Effector CD8-positive, alpha-beta T cell (primary cell): Measurements from ENCODE around the gene BMP4.

Experiments
- DNase-seq: peaks from one replicate; lab custom pipeline; 2025; lab: John Stamatoyannopoulos, UW

Gene BMP4

DNA sequence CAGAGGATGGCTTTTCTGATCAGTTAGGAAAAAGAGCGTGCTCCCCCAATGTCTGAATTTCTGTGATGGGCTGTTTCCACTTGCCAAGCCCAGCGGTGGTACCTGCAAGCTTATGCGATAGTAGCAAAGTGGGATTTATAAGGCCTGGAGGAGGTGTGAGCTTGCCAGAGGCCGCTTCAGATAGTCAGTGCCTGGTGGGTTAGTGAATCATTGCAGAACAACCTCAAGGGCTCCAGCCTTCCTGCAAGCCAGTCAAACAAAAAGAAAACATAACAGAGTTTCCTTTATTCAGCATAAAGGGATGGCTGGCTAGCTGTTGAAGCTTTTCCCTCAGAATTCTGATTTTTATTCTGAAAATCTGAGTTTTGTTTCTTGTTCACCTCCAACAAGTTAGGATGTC, 7.6 kb upstream of the BMP4 start:
- DNase-seq, result no peak

- DNase-seq, result no peak
Observed at GRCh38 chr14:53963320-53964227, 6.9 kb upstream of the BMP4 start.

- no peak for DNase-seq
Observed at GRCh38 chr14:53962953-53963319, 6.3 kb upstream of the BMP4 start.

GRCh38 chr14:53958628-53959027, 2.0 kb upstream of the BMP4 start:
- no peak for DNase-seq

GRCh38 chr14:53957739-53958138, 1.1 kb upstream of the BMP4 start:
- DNase-seq, result no peak

DNA sequence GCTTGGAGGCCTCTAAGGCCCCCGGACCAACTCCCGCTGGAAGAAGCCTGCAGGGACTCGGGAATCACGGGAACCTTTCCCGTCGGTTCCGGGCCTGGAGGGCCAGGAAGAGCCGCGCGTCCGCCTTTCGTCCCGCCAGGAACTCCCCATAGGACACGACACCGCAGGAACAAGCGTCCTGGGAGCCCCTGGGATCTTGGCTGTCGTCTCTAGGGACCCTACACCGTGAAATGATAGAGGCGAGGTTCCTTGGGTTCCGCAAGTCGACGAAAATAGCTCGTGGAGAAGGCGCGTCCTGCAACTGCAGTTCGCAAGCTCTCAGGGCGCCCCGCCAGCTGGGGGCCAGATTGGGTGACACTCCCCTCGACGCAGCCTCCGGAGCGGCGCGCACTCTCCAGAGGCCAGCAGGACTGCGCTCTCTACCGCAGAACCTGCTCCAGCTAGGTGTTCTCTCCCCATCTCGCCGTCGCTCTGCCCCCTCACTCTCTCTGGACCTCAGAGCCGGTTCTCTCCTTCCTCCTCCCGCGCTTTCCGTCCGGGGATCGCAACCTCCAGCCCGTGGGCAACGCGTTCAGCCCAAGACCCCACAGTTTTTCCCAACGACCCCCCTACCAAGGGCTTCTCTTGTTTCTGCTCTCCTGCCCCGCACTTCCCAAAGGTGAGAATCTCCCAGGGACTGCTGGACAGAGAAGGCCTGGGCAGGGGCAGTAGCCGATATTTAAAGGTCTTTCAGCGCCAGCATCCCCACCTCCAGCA, 776 bp downstream of the BMP4 start:
- DNase-seq, result no peak

DNA sequence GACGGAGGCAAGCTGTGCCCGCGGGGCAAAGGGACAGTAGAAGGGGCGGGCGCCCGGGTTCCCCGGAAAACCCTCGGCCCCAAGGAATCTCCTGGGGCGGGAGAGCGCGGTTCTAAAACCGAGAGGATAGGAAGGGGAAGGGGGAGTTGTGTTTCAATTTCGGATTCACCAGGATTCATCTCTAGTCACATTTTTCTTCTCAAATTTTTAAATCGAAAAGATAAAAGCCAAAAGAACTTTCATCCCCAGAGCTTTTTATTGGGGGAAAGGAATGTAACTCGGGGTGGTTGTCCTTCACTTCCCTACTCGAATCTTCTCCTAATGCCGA, 1.4 kb downstream of the BMP4 start:
- DNase-seq, result no peak

- no peak for DNase-seq
Observed at GRCh38 chr14:53954551-53955228, 1.9 kb downstream of the BMP4 start.

GRCh38 chr14:53953828-53954550, 2.6 kb downstream of the BMP4 start:
- DNase-seq, result no peak

DNA sequence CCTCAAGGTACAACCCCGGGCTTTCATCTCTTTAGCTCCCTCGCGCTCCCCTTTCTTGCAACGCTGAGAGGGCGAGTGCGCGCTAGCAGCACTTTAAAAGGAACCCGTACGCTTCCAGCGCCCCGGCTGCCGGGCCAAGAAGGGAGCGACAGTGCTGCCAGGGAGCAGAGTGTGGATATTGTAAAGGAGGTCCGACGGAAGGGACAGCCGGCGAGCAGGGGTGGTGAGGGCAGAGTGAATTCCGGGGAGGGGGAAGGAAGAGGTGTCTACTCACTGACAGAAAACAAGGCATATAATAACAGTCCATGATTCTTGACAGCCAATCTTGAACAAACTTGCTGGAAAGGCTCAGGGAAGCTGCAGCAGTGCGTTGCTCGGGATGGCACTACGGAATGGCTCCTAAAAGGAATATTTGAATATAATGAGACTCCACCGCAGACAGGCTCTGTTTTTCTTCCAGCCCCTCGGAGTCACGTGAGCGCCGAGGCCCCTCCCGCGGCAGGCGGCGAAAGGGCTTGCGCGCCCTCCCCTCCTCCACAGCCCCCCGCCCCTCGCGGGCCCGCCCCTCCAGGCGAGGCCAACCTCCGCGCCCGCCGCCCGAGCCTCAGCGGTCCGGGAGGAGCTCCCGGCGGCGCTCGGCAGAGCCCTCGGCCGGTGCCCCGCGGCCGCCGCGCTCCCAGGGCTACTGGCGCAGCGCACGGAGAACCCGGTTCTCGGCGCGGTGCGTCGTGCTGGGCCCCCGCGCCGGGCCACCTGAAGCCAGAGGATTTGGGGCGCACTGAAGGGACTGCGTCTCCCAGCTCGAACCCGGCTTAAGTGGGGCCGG, 3.4 kb downstream of the BMP4 start:
- DNase-seq, result no peak

DNA sequence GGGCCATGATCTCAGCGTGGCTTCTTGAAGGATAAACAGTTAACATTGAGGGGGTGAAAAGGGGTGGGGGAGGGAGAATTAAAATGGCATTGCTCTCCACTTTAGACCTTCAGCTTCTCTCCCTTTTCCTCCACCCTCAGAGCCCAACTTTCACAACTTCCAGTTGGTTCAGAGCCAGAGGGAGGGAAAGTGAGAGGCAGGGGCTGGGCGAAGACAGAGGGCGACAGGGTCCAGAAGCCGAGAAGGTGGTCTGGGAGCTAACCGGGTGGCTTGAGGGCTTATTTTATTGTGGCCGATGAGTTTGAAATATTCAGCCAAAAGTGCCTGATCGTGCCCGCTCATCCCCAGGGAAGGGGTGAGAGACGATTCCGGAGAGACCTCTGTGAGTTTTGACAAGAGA, 4.1 kb downstream of the BMP4 start:
- no peak for DNase-seq

DNA sequence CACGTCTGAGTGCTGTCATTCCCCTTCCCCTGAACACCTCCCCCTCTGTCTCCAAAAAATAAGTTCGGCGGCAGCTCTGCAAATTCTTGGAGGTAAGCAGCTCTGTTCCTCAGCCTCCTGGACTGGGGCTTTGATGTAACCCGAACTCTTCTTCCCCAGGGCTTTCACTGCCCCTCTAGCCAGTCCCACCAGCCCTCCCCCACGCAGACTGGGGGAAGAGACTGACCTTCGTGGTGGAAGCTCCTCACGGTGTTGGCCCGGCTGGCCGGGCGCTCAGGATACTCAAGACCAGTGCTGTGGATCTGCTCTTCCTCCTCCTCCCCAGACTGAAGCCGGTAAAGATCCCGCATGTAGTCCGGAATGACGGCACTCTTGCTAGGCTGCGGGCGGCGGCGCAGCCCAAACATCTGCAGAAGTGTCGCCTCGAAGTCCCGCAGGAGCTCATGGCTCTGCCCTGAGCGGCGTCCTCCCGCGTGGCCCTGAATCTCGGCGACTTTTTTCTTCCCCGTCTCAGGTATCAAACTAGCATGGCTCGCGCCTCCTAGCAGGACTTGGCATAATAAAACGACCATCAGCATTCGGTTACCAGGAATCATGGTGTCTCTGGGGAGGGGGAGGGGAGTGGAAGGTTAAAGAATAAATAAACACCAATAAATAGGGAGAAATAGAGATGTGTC, 4.9 kb downstream of the BMP4 start:
- DNase-seq, result no peak

- DNase-seq, result no peak
Observed at GRCh38 chr14:53951243-53951626, 5.4 kb downstream of the BMP4 start.

GRCh38 chr14:53950031-53950793, 6.4 kb downstream of the BMP4 start:
- no peak for DNase-seq

GRCh38 chr14:53949201-53949600, 7.4 kb downstream of the BMP4 start:
- no peak for DNase-seq

DNA sequence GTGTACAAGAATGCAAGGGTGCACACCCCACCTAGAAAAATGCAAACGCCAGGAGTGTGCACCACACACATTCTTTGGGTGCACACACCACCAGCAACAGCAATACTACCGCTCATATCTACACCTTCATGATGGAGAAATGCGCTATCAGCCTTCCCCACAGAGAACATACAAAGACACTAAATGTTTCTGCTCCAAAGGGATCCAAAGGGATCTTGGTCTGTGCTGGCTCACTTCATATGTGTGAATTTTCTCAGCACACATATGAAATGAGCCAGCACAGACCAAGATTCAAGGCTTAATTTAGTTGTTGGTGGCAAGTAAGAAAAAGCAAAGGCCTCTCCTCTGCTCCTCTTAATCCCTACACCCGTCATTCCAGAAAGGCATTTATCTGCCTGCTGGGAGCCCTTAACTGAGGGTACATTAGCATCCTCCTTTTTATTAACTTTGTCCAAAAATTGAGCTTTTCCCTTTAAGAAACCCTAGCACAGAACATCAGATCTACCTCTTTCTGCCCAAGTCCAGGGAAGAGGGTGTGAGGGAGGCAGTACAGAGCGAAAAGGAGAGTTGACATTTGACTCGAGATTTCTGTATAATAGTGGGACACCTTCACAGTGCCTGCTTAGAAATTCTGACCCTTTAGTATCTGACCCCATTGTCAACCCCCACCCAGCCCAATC, 8.3 kb downstream of the BMP4 start:
- DNase-seq, result no peak

GRCh38 chr14:53947452-53948204, 9.0 kb downstream of the BMP4 start:
- DNase-seq, result no peak

DNA sequence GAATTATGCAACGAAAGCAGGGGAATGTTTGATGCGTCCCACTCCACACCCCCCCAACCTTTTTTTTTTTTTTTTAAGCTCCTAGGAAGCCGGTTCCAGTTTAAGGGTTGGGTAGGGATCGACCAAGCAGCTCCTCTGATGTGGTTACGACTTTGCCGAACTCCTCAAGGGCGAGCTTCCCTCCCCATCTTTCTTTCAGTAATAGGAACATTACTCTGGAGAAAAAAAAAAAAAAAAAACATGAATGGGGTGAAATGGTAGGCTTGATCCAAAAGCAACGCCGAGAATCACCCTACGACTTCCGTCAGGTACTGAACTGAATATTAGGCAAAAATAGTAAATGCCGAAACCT, 9.6 kb downstream of the BMP4 start:
- DNase-seq, result no peak
